Kidney tubule cell (primary cell): ENCODE data around the gene PDE7B.

ENCODE experiments used
- DNase-seq: peaks from one replicate; pipeline ENCODE4 v3.0.0-alpha.2; 2018; ENCODE audit warnings: low spot score

The PDE7B gene

GRCh38 chr6:136153707-136154375 is 302.3 kb downstream of the PDE7B start:
- no peak for DNase-seq

GRCh38 chr6:136155191-136155590 is 303.7 kb downstream of the PDE7B start:
- DNase-seq: no peak

- DNase-seq: no peak
Observed at GRCh38 chr6:136157743-136158142, 306.2 kb downstream of the PDE7B start.

- DNase-seq: no peak
Observed at GRCh38 chr6:136158387-136158821, 306.9 kb downstream of the PDE7B start.

DNA sequence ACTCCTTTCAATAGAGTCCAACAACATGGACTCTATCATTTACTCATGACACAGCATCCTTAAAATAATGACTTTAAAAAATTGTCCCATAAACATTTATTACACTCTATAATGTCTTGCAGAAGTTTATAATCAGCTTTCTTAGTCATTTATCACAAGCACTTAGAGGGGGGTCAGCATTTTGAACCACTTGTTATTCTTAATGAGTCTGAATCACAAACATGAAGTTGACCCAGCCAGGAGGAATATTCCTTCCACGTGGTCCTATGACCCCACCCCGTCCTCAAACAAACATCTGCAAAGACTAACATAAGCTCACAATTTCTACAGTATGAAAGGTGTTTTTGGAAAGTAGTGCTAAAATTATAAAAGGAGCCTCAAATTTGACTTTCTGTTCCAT is 307.5 kb downstream of the PDE7B start:
- DNase-seq: no peak

DNA sequence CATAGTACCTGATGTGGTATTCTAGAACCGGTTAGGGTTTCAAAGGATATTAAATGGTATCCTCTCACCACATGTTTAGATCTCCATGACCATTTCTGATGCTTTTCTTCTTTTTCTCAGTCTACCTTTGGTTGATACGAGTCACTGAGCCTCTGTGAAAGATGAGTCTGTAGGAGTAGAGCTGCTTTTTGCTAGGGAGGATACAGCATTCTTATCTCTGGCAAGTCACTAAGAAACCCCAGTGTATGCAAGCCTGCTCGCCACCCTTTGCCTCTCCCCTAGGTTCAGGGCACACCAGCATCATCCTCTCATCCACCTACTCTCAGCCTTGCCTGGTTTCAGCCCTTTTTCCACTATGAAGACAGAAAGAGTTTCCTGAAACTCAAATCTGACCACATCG is 308.7 kb downstream of the PDE7B start:
- DNase-seq: no peak

- DNase-seq: no peak
Observed at GRCh38 chr6:136161950-136162349, 310.4 kb downstream of the PDE7B start.

DNA sequence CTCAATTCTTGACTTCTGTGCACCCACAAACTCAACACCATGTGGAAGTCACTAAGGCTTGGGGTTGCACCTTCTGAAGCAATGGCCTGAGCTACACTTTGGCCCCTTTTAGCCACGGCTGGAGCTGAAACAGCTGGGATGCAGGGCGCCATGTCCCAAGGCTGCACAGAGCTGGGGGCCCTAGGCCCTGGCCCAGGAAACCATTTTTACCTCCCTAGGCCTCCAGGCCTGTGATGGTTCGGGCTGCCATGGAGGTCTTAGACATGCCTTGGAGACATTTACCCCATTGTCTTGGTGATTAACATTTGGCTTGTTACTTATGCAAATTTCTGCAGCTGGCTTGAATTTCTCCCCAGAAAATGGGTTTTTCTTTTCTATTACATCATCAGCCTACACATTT is 311.8 kb downstream of the PDE7B start:
- no peak for DNase-seq

DNA sequence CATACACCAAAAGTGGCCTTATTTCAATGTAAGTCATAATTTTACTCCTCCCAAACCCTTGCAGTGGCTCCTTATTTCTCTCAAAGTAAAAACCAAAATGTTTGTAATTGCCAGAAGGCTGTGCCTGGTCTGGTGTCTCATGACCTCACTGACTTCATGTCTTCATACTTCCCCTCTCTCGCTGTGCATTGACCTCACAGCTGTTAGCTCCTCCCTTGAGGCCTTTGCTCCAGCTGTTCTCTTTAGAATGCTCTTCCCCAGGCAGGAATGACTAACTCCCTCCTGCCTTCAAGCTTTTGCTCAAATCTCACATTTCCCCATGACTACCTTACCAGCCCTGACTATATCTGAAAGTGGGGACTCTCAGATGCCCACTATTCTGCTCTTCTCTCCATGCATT is 315.3 kb downstream of the PDE7B start:
- DNase-seq: no peak

DNA sequence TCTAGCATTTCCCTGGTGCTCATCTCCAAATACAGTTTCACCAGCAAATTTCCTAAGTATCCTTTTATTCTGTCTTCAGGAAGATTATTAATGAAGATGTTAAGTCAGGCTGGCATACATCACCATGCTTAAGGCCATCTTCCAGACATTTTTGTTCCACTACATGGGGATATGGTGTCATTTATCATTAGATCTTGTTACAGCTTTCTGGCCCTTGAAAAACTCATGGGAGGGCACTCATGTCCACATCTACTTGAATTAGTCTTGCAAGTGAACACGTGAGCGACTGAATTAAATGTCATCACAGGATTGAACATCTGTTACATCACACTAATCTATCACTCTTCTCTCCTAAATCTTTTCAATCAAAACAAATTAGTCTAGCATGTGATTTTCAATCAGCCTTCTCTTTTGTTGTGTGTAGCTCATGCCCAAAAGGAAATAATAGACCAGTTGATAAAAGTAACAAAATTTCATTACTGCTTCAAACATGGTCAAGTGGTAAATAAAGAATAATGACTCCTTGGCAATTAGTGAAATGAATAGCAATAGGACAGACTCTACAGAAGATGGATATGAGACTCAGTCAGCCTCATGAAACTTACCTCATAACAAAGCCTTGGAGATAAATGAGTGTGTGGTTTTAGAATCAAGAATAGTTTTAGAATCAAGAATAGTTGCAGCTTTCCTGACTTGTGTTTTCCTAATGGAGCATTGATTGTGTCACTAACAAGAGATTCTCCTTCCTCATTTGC is 318.1 kb downstream of the PDE7B start:
- DNase-seq: no peak

GRCh38 chr6:136171231-136171630 is 319.7 kb downstream of the PDE7B start:
- no peak for DNase-seq

- DNase-seq: no peak
Observed at GRCh38 chr6:136173519-136174507, 322.3 kb downstream of the PDE7B start.

DNA sequence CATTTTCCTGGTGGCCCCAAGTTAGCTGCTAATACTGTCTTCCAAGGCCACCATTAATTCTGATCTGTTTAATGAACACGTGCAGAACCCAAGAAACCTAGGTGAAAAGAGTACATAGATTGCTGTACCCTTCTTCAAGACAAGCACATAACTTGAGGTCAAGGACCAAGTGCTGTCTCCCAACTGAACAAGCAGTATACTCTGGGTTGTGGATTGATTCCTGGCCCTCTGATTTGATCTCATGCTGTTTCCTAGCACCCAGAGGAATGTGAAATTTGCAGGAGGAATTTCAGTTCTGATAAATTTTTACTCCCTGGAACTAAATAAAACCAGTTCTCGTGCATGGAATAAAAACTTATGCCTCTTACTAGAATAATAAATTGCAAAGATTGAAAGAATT is 323.0 kb downstream of the PDE7B start:
- DNase-seq: no peak

DNA sequence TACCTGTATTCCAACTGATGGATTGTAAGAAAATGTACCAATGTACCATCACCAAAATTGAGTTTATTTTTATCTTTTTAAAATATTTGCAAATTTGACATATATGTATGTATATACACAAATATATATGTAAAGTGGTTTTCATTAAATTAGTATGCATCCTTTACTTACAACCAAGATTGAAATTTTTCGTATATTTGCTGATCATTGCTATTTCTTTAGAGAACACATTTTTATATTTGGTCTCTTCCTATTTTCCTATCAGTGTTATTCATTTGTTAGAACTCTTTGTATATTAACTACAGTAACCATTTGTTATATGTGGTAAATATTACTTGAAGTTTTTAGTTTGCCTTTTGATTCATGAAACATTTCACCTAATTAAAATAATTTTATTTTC is 324.4 kb downstream of the PDE7B start:
- DNase-seq: no peak

- no peak for DNase-seq
Observed at GRCh38 chr6:136178749-136179148, 327.2 kb downstream of the PDE7B start.

GRCh38 chr6:136180704-136181511 is 329.4 kb downstream of the PDE7B start:
- DNase-seq: no peak

GRCh38 chr6:136181512-136181833 is 330.0 kb downstream of the PDE7B start:
- DNase-seq: no peak

DNA sequence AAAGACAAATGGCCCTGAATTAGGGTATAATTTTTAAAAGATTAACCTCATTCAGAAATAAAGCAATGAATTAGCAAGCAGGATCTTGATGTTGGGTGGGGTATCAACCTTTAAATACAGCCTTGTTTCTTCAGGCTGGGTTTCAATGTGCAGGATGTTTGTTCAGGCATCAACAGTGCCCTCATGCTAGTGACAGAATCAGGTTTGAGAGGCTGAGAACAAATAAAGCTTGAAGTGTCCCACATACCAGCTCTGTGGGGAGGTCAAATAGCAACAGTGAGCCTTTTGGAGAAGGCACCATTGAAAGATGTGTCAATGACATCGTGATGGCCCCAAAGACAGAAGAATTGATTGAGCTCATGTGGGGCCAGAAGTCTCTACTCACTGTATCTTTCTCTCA is 330.4 kb downstream of the PDE7B start:
- DNase-seq: no peak

GRCh38 chr6:136184738-136185137 is 333.2 kb downstream of the PDE7B start:
- no peak for DNase-seq

GRCh38 chr6:136186363-136186762 is 334.9 kb downstream of the PDE7B start:
- DNase-seq: no peak

- no peak for DNase-seq
Observed at GRCh38 chr6:136188486-136188885, 337.0 kb downstream of the PDE7B start.

DNA sequence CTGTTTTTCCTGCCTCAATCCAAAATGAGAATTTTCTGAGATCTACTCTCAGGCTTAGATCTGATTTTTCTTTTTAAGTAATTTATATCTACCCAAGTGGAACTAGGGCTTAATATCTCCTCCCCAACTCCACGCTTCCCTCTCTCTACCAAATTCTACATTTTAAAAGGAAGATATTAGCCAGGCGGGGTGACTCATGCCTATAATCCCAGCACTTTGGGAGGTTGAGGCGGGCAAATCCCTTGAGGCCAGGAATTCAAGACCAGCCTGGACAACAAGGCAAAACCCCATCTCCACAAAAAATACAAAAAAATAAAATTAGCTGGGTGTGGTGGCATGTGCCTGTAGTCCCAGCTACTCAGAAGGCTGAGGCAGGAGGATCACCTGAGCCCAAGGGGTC is 337.6 kb downstream of the PDE7B start:
- no peak for DNase-seq
